Stomach (tissue), 4 donors: Measurements from ENCODE around the gene PRKN.

Experiments used
- EP300 ChIP-seq: sonication (generic); formaldehyde crosslinking; IDR thresholded peaks from one replicate; pipeline ENCODE4 v1.6.1; 2017; ENCODE audit warnings: antibody characterized with exemption
- POLR2A ChIP-seq, 4 donors: fragments of 450-650 bp; IDR thresholded peaks; one replicate each; pipeline ENCODE4 v1.6.1; 2016; ENCODE audit warnings: antibody characterized with exemption in 4 of 4, control low read depth in 2 of 4, mild to moderate bottlenecking in 1 of 4, moderate library complexity in 1 of 4
- POLR2AphosphoS5 ChIP-seq, 3 donors: sonication (generic); formaldehyde crosslinking; IDR thresholded peaks; one replicate each; pipeline ENCODE4 v1.6.1; 2016; ENCODE audit warnings: antibody characterized with exemption in 3 of 3
- TF ChIP-seq, protein P1 (sequence below), 7 experiments: fragments of 450-650 bp in 4 of 7; fragments of 200-600 bp in 3 of 7; sonication (generic) in 3 of 7; IDR thresholded peaks; one replicate each; pipeline ENCODE4 v1.5.1; 2016 to 2019; ENCODE audit warnings: antibody characterized with exemption in 7 of 7, control low read depth in 2 of 7, mild to moderate bottlenecking in 1 of 7

DNA sequence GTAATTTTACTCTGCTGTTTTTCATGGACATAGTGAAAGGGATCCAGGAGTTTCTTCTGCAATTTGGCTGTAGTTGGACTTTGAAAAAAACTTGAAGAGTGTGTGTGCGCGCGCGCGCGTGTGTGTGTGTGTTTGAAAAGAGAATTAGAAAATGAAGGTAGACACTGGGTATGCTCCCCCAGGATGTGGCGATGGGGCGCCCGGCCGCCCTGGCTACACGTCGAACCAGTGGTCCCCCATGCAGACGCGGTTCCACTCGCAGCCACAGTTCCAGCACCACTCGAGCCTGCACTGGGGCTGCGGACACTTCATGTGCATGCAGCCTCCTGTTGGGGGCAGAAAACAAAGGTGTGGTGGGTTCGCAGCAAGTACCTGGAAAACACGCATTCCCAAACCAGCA, 1377.7 kb downstream of the PRKN start:
- TF ChIP-seq, protein P1, sequence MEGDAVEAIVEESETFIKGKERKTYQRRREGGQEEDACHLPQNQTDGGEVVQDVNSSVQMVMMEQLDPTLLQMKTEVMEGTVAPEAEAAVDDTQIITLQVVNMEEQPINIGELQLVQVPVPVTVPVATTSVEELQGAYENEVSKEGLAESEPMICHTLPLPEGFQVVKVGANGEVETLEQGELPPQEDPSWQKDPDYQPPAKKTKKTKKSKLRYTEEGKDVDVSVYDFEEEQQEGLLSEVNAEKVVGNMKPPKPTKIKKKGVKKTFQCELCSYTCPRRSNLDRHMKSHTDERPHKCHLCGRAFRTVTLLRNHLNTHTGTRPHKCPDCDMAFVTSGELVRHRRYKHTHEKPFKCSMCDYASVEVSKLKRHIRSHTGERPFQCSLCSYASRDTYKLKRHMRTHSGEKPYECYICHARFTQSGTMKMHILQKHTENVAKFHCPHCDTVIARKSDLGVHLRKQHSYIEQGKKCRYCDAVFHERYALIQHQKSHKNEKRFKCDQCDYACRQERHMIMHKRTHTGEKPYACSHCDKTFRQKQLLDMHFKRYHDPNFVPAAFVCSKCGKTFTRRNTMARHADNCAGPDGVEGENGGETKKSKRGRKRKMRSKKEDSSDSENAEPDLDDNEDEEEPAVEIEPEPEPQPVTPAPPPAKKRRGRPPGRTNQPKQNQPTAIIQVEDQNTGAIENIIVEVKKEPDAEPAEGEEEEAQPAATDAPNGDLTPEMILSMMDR (IDR thresholded peaks at IDR 0.05) = no peak
- TF ChIP-seq POLR2A (IDR thresholded peaks at IDR 0.05) (no peak), EP300 (no peak), POLR2AphosphoS5 (IDR thresholded peaks at IDR 0.05) (no peak)
